HEK293 (cell line): ENCODE data around the gene SEZ6L.

Source experiments
- AEBP2 ChIP-seq: fragments of 450-650 bp; formaldehyde crosslinking; IDR thresholded peaks from 2 replicates; pipeline ENCODE4 v1.5.1; 2016; ENCODE audit warnings: missing biosample characterization, missing genetic modification characterization, borderline replicate concordance
- ATF2 ChIP-seq: fragments of 450-650 bp; formaldehyde crosslinking; IDR thresholded peaks from 2 replicates; pipeline ENCODE4 v1.5.1; 2016; ENCODE audit warnings: missing biosample characterization, missing genetic modification characterization, low read depth
- HIC1 ChIP-seq: fragments of 450-650 bp; formaldehyde crosslinking; IDR thresholded peaks from 2 replicates; pipeline ENCODE4 v1.5.1; 2016; ENCODE audit warnings: missing biosample characterization, missing genetic modification characterization
- KLF1 ChIP-seq: fragments of 450-650 bp; formaldehyde crosslinking; IDR thresholded peaks from 2 replicates; pipeline ENCODE4 v1.5.1; 2016; ENCODE audit warnings: missing biosample characterization, missing genetic modification characterization
- KLF10 ChIP-seq: fragments of 450-650 bp; IDR thresholded peaks from 2 replicates; pipeline ENCODE4 v1.5.1; 2018; ENCODE audit warnings: missing biosample characterization, mild to moderate bottlenecking, missing genetic modification characterization
- ZBTB1 ChIP-seq: fragments of 450-650 bp; formaldehyde crosslinking; IDR thresholded peaks from 2 replicates; pipeline ENCODE4 v1.5.1; 2016; ENCODE audit warnings: missing biosample characterization, missing genetic modification characterization
- ZBTB17 ChIP-seq: fragments of 450-650 bp; formaldehyde crosslinking; IDR thresholded peaks from 2 replicates; pipeline ENCODE4 v1.5.1; 2016; ENCODE audit warnings: missing biosample characterization, missing genetic modification characterization
- ZBTB48 ChIP-seq: fragments of 450-650 bp; formaldehyde crosslinking; IDR thresholded peaks from 2 replicates; pipeline ENCODE4 v1.5.1; 2016; ENCODE audit warnings: missing biosample characterization, missing genetic modification characterization
- ZBTB6 ChIP-seq: fragments of 450-650 bp; formaldehyde crosslinking; IDR thresholded peaks from 2 replicates; pipeline ENCODE4 v1.5.1; 2017; ENCODE audit warnings: missing biosample characterization, missing genetic modification characterization
- ZFP3 ChIP-seq: fragments of 450-650 bp; formaldehyde crosslinking; IDR thresholded peaks from 2 replicates; pipeline ENCODE4 v1.5.1; 2016; ENCODE audit warnings: low read depth, missing biosample characterization, missing genetic modification characterization
- ZNF133 ChIP-seq: fragments of 450-650 bp; formaldehyde crosslinking; IDR thresholded peaks from 2 replicates; pipeline ENCODE4 v1.5.1; 2016; ENCODE audit warnings: missing biosample characterization, missing genetic modification characterization
- ZNF138 ChIP-seq: fragments of 450-650 bp; formaldehyde crosslinking; IDR thresholded peaks from 2 replicates; pipeline ENCODE4 v1.5.1; 2016; ENCODE audit warnings: missing biosample characterization, missing genetic modification characterization, borderline replicate concordance
- ZNF140 ChIP-seq: fragments of 450-650 bp; formaldehyde crosslinking; IDR thresholded peaks from 2 replicates; pipeline ENCODE4 v1.5.1; 2016; ENCODE audit warnings: missing biosample characterization, missing genetic modification characterization
- ZNF155 ChIP-seq: fragments of 450-650 bp; formaldehyde crosslinking; IDR thresholded peaks from 2 replicates; pipeline ENCODE4 v1.5.1; 2016; ENCODE audit warnings: missing biosample characterization, missing genetic modification characterization
- ZNF19 ChIP-seq: fragments of 450-650 bp; formaldehyde crosslinking; IDR thresholded peaks from 2 replicates; pipeline ENCODE4; 2016; ENCODE audit warnings: missing biosample characterization, missing genetic modification characterization, low read depth
- ZNF239 ChIP-seq: fragments of 450-650 bp; formaldehyde crosslinking; IDR thresholded peaks from 2 replicates; pipeline ENCODE4 v1.5.1; 2016; ENCODE audit warnings: missing biosample characterization, missing genetic modification characterization
- ZNF26 ChIP-seq: fragments of 450-650 bp; formaldehyde crosslinking; IDR thresholded peaks from 2 replicates; pipeline ENCODE4 v1.5.1; 2016; ENCODE audit warnings: missing biosample characterization, missing genetic modification characterization
- ZNF514 ChIP-seq: fragments of 450-650 bp; formaldehyde crosslinking; IDR thresholded peaks from 2 replicates; pipeline ENCODE4 v1.5.1; 2016; ENCODE audit warnings: missing biosample characterization, missing genetic modification characterization
- ZNF518A ChIP-seq: fragments of 450-650 bp; formaldehyde crosslinking; conservative IDR thresholded peaks from 2 replicates; pipeline ENCODE4 v1.5.1; 2016; ENCODE audit warnings: low read depth, missing biosample characterization, missing genetic modification characterization
- ZNF639 ChIP-seq: fragments of 450-650 bp; formaldehyde crosslinking; IDR thresholded peaks from 2 replicates; pipeline ENCODE4 v1.5.1; 2016; ENCODE audit warnings: missing biosample characterization, missing genetic modification characterization
- ZNF660 ChIP-seq: fragments of 450-650 bp; IDR thresholded peaks from 2 replicates; pipeline ENCODE4 v1.5.1; 2018; ENCODE audit warnings: missing biosample characterization, mild to moderate bottlenecking, missing genetic modification characterization

The SEZ6L gene

GRCh38 chr22:26295563-26296126 is 126.4 kb downstream of the SEZ6L start (continued):
- TF ChIP-seq ZNF518A = peak; percentile 44
- peak; percentile 57 for TF ChIP-seq ZBTB17
- TF ChIP-seq ZNF239 (tag by site-specific recombination) = no peak
- no peak for TF ChIP-seq ZNF133 (tag by site-specific recombination)
- no peak for TF ChIP-seq KLF10
- TF ChIP-seq HIC1 (tag by site-specific recombination) = no peak
- no peak for TF ChIP-seq ZBTB6 (tag by site-specific recombination)
- TF ChIP-seq ZFP3 (tag by site-specific recombination) = peak; percentile 85
- no peak for TF ChIP-seq ZNF140 (tag by site-specific recombination)
- TF ChIP-seq ZNF26 = no peak
- no peak for TF ChIP-seq ZNF639 (tag by site-specific recombination)
- TF ChIP-seq ZNF19 (tag by site-specific recombination) = no peak
- no peak for TF ChIP-seq ZNF660 (tag by site-specific recombination)
- TF ChIP-seq ZBTB1 (tag by site-specific recombination) = no peak
- no peak for TF ChIP-seq KLF1 (tag by site-specific recombination)
- no peak for TF ChIP-seq ZNF155 (tag by site-specific recombination)
- no peak for TF ChIP-seq AEBP2 (tag by site-specific recombination)
- no peak for TF ChIP-seq ZBTB48 (tag by site-specific recombination)
- TF ChIP-seq ATF2 (tag by site-specific recombination) = peak; percentile 48
- TF ChIP-seq ZNF514 (tag by site-specific recombination) = no peak
- no peak for TF ChIP-seq ZNF138 (tag by site-specific recombination)
